ENCODE data around the gene ZNF335. TPM values are rescaled to one million over a fixed set of nuclear protein-coding genes. Genes with fewer than 3 reads are reported as not detected.
"Not testable (repeated sequence)": the region's sequence is repeated elsewhere in the genome, so short reads cannot be mapped to it uniquely, and the experiment has no call there.

Gene ZNF335
- total RNA-seq, 3 donors from 2014 or later (not counting 1 experiment from before 2014, with no cell fraction given), result 101 to 119 (median 102) TPM

DNA sequence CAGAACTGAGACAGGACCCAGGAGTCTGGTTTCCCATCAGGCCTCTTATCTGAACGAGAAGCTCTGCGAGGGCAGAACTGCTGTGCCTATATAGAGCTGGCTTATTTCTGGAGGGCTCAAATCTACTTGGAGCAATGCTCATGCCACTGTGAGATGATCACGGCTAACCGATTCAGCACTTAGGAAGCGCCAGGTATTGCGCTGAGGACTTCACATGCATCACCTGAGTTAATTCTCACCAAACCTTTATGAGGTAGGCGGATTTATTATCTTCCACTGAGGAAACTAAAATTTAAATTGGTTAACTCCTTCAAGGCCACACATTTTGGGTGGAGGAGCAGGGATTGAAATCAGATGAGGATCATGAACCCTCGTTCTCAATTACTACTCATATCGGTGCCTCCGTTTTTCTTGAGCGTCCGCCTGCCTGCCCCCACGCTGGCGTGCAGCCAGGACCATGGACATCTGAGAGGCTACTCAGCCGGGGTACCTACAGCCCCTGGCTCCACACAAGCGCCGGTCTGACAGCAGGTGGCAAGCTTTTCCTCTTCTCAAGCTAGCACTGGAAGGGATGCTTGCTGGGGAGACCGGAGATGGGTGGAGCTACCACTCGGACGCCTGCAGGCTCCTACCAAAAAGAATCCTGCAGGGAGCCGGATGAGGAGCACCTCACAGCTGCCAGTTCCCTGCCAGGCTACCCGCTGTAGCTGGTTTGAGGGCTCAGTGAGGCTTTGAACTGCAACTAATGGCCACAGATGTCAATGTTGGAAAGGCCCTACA is 38.5 kb downstream of the ZNF335 start:
- intact Hi-C loops (cut with micrococcal nuclease), result loop anchor here (1.0 to 2.0 kb wide), 4 partner anchors 29 to 77 kb away; partner anchors contain the start of genes ACOT8, CTSA, NEURL2 and ZSWIM1
- H3K36me3 Mint-ChIP-seq, result no peaks in the 10 kb centered on the region

DNA sequence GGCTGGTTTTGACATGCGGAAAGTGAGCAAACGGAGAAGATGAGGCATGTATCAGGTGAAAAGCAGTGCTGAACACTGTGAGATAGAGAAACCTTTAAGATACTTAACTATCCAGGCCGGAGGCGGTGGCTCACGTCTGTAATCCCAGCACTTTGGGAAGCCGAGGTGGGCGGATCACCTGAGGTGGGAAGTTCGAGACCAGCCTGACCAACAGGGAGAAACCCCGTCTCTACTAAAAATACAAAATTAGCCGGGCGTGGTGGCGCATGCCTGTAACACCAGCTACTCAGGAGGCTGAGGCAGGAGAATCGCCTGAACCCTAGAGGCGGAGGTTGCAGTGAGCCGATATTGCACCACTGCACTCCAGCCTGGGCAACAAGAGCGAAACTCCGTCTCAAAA is 40.3 kb downstream of the ZNF335 start:
- H3K27me3 Mint-ChIP-seq (ENCODE audit: low read depth in 2 of 2); H3K4me3 Mint-ChIP-seq; H3K9me3 ChIP-seq (ENCODE audit: control insufficient read depth, insufficient read depth, low read length); H3K36me3 ChIP-seq (ENCODE audit: control insufficient read depth, insufficient read depth, low read length); DNase-seq; H3K36me3 Mint-ChIP-seq; H3K9me3 Mint-ChIP-seq; intact Hi-C loops (cut with micrococcal nuclease); H3K27me3 ChIP-seq (ENCODE audit: control insufficient read depth, insufficient read depth, low read length); H3K4me3 ChIP-seq (ENCODE audit: low read length); H3K27ac Mint-ChIP-seq; H3K27ac ChIP-seq (ENCODE audit: low read length); ATAC-seq: not testable (repeated sequence)
- H3K4me1 ChIP-seq (ENCODE audit: control insufficient read depth, insufficient read depth, low read length), result peaks cover 20% of the 10 kb centered on the region
- H3K4me1 Mint-ChIP-seq, result peaks cover 8 to 23% of the 10 kb centered on the region in 2 donors
- WGBS (ENCODE audit: insufficient coverage), result 98% methylated on average over 16 of the region's 17 CpGs

More for the DNA sequence above, 38.5 kb downstream of the ZNF335 start:
- H3K4me1 Mint-ChIP-seq, result peaks cover 22 to 29% of the 10 kb centered on the region in 2 donors
- Histone ChIP-seq H3K27me3 (ENCODE audit: control insufficient read depth, insufficient read depth, low read length) (no peaks in the 10 kb centered on the region), H3K4me1 (ENCODE audit: control insufficient read depth, insufficient read depth, low read length) (peaks cover 26% of the 10 kb centered on the region), H3K9me3 (ENCODE audit: control insufficient read depth, insufficient read depth, low read length) (no peaks in the 10 kb centered on the region), H3K36me3 (ENCODE audit: control insufficient read depth, insufficient read depth, low read length) (peaks cover 13% of the 10 kb centered on the region), H3K4me3 (ENCODE audit: low read length) (peak overlapping the region; percentile 99), H3K27ac (ENCODE audit: low read length) (peak overlapping the region; percentile 98)
- TF ChIP-seq, protein P1, sequence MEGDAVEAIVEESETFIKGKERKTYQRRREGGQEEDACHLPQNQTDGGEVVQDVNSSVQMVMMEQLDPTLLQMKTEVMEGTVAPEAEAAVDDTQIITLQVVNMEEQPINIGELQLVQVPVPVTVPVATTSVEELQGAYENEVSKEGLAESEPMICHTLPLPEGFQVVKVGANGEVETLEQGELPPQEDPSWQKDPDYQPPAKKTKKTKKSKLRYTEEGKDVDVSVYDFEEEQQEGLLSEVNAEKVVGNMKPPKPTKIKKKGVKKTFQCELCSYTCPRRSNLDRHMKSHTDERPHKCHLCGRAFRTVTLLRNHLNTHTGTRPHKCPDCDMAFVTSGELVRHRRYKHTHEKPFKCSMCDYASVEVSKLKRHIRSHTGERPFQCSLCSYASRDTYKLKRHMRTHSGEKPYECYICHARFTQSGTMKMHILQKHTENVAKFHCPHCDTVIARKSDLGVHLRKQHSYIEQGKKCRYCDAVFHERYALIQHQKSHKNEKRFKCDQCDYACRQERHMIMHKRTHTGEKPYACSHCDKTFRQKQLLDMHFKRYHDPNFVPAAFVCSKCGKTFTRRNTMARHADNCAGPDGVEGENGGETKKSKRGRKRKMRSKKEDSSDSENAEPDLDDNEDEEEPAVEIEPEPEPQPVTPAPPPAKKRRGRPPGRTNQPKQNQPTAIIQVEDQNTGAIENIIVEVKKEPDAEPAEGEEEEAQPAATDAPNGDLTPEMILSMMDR (IDR thresholded peaks at IDR 0.05), result no peak
- no peaks in the 10 kb centered on the region for H3K9me3 Mint-ChIP-seq
- peak overlapping the region; percentile 96 for H3K4me3 Mint-ChIP-seq
- DNase-seq (peak; percentile 46 to 77), ATAC-seq (no peak)
- H3K27ac Mint-ChIP-seq, result peak overlapping the region; percentile 96 to 97
- no peaks in the 10 kb centered on the region for H3K27me3 Mint-ChIP-seq (ENCODE audit: low read depth in 2 of 2)
- 28% methylated on average over 21 of the region's 22 CpGs for WGBS (ENCODE audit: insufficient coverage)

DNA sequence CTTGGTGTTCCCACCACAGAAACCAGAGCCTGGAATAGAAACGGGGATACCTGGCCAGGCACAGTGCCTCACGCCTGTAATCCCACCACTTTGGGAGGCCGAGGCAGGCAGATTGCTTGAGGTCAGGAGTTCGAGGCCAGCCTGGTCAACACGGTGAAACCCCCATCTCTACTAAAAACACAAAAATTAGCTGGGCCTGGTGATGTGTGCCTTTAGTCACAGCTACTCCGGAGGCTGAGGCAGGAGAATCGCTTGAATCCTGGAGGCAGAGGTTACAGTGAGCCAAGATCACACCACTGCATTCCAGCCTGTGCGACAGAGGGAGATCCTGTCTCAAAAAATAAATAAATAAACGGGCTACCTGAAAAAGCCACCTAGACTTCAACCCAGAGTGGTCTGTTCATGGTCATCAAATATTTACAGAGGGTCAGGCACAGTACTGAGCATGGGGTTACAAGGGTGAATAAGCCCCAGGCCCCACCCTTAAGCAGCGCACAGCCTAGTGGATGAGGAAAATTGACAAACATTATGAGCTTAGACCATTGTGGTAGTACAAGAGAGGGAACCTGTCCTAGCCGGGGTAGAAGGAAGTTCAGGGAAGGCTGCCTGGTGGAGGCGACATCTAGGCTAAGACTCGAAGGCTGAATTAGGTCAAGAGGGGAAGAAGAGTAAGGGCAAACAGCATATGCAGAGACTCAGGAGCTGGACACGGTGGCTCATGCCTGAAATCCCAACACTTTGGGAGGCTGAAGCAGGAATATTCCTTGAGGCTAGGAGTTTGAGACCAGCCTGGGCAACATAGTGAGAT is 44.7 kb downstream of the ZNF335 start:
- intact Hi-C loops (cut with micrococcal nuclease), result no loop called here

More for the DNA sequence above, 44.7 kb downstream of the ZNF335 start:
- H3K9me3 ChIP-seq (ENCODE audit: control insufficient read depth, insufficient read depth, low read length), result no peaks in the 10 kb centered on the region
- no peak overlapping the region for H3K4me3 Mint-ChIP-seq
- no peaks in the 10 kb centered on the region for H3K27me3 Mint-ChIP-seq (ENCODE audit: low read depth in 2 of 2)
- DNase-seq (no peak), ATAC-seq (no peak)
- H3K36me3 Mint-ChIP-seq, result no peaks in the 10 kb centered on the region
- TF ChIP-seq, protein P1 (IDR thresholded peaks at IDR 0.05), result no peak
- 93% methylated on average over 14 of the region's 14 CpGs for WGBS (ENCODE audit: insufficient coverage)
- H3K4me1 ChIP-seq (ENCODE audit: control insufficient read depth, insufficient read depth, low read length), result no peaks in the 10 kb centered on the region
- H3K4me1 Mint-ChIP-seq, result peaks cover 0 to 13% of the 10 kb centered on the region in 2 donors
- no peaks in the 10 kb centered on the region for H3K36me3 ChIP-seq (ENCODE audit: control insufficient read depth, insufficient read depth, low read length)
- no peaks in the 10 kb centered on the region for H3K27me3 ChIP-seq (ENCODE audit: control insufficient read depth, insufficient read depth, low read length)
- no peak overlapping the region for H3K4me3 ChIP-seq (ENCODE audit: low read length)
- H3K27ac ChIP-seq (ENCODE audit: low read length), result no peak overlapping the region
- peak overlapping the region in 1 of 2 donors; percentile 50 for H3K27ac Mint-ChIP-seq
- no peaks in the 10 kb centered on the region for H3K9me3 Mint-ChIP-seq

All from natural killer cell (primary cell).